Kidney tubule cell (primary cell): Measurements from ENCODE around the gene FAM149A.

Source experiments
- DNase-seq: peaks from one replicate; pipeline ENCODE4 v3.0.0-alpha.2; 2018; ENCODE audit warnings: low spot score

Gene FAM149A

DNA sequence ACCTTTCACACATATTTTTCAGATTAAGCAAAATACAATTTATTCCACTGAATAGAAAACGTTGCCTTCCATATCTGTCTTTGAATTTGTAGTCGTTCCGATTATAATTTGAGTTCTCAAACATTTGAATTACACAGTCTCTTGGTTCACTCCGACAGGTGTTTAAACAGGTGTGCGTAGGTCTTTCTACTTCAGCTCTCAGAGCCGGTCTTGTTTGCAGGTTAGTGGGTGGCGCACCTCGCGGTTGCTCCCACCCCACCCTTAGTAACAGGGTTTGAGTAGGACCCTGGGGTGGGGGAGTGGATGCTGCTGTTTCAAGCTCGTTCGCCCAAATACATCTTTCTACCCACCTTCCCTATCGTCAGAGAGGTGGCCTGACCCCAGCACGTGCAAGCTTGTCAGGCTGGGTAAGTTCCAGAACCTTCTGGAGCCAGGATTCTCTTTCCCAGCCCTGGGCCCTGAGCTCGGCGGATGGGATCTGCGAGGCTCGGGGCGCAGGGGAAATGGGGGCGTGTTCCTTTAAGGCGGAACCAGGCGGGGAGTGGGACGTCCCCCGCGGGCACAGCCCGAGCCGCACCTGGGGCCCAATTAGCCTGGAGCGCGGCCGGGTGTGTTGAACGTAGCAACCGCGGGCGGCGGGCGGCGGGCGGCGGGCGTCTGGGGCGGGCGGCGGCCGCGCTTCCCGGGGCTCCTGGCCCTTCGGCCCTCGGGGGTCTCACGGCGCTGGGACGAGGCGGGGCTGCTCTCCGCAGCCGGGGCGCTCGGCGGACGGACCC is at the start of gene FAM149A:
FAM149A (plus strand) TSS at position 591 of the 776 bp plus-strand sequence.
- DNase-seq: peak; percentile 78

DNA sequence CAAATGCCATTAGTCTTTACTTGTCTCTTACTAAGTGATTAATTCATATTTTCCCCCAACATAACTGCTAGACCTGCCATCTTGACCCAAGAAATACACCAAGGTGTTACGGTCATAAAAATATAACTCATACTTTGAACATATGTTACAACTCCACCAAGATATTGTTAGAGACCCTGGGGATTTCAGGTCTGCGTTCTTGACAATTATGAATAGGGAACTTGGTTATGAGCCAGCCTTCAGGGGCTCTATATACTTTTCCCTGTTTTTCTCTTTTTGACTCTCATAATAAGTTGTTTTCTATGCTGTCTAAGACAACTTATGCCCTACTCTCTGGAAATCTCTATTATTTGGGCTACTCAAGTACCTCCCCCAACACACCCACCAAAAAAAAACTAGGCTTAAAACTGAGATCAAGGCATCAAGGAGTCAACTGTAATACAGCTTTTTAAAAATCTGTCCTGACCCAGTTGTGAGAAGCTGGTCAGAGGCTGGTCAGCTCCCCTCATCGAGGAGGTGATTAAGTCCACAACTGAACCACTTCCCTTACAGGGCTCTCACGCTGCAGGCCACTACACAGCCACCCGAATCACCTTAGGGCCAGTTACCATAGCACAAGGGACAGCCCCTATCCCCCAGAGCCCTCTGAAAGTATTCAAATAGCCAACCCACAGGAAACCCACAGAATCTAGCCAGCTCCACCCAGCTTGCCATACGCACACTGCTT is 46.1 kb upstream of the FAM149A start:
- DNase-seq: no peak

DNA sequence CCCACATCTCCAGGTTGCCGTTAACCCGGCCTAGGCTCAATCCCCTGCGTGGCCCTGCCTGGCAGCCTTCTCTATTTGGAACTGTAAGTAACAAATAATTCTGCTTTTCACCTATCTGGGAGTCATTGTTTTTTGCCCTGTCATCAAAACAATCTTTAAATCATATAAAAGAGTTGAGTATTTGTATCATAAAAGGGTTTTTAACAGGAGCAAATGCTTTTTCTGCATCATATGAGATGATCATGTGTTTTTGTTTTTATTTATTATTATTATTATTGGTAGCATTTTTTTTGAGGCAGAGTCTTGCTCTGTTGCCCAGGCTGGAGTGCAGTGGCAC is 45.6 kb upstream of the FAM149A start:
- no peak for DNase-seq

DNA sequence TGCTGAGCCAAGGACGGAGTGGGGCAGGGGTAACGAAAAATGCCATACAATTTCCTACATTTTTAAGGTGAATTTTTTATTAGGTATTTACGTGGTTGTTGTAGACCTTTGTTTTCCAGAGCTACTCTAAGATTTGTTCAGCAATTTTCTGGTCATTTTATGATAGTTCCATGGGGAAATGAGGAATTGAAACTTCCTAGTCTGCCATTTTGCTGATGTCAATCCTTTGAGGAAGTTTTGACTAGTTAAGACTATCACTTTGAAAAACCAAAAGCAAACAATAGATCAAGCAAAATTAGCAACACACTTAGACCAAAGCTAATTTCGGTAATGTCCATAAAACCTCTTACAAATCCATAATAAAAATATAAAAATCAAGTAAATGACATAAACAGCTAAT is 42.6 kb upstream of the FAM149A start:
- no peak for DNase-seq

DNA sequence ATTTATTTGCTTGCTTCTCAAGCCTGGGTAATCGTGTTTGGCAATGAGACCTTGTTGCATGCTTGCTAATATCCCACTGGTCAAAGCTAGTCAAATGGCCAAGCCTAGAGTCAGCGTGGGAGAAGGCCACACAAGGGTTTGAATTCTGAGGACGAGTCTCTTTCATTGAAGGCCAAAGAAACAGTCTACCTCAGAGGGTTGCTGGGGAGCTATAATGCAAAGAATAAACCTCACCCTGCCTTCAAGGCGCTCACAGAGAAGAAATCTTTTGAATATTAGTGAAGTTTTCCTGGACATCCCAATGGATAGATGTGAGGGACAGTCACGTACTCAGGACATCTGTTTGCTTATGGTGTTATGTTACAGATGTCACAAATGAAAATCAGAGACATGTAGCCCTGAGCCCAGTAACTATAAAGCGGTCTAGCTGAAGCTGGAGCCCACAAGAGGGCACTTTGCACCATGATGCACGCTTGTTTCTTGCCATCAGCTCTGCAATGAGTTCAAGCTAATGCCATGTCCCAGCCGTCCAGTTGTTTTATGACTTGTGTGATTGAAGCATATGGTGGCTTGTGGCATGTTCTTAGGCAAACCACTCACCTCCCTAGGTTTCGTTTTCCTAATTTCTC is 36.6 kb upstream of the FAM149A start:
- DNase-seq: peak; percentile 78

DNA sequence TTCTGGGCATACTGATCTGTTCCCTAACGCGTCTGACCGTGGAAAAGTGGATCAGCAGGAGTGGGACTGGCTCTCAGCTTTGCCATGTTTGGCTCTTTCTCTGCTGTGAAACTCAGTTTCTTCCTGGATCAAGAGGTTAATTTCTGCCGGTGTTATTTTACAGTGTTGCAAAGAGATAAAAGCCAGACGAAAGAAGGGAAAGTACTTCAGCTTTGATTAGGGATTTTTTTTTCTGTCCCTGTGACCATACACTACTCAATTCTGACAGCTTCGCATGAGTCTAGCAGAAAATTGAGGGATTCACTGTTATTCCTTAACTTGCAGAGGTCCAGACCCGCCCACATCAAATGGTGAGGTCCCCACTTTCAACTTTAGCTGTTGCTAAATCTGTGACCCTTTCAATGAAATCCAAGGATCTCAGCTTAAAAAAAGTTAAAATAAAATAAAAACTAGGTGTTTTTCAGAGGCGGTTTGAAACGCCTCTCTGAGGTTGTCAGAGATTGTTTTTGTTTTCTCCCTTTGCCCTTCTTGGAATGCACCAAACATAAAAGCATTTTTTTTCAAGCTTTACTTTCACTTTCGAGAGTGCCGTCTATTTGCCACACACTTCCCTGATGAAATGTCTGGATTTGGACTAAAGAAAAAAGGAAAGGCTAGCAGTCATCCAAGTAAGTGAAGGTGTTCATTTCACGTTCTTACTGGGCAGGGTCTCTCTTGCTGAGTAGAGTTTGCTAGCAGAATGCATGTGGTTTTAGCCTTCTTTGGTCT is 35.7 kb upstream of the FAM149A start, which contains the start of gene TLR3:
TLR3 (plus strand) TSS at position 576 of the 768 bp plus-strand sequence. CDS start 7,464 bp downstream, outside the sequence.
- DNase-seq: peak; percentile 58

DNA sequence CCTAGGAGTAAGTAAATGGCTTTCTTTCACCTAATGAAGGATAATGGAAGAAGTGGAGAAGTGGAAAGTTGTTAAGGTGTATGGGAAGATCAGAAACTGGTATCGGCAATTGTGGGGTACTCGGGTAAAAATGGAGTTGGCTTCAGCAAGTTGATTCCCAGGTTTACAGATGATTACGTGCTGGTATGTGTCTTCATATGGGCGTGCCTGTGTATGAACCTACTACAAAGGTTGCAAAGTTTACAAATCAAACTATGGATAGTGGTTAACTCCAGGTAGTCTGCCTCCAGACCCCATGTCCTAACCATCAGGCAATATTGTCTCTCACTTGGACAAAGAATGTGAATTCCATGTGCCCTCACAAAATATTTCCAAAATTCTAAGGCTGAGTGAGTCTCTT is 34.8 kb upstream of the FAM149A start:
- no peak for DNase-seq

DNA sequence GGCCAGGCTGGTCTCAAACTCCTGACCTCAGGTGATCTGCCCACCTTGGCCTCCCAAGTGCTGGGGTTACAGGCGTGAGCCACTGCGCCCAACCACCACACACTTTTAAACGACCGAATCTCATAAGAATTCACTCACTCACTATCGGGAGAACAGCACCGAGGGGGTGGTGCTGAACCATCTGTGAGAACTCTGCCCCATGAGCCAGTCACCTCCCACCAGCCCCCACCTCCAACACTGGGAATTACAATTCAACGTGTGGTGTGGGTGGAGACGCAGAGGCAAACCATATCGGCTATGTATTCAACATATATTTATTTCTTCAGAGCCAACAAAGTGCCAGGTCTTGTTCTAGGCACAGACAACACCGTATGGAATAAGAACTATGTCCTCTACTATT is 32.0 kb upstream of the FAM149A start:
- DNase-seq: no peak

DNA sequence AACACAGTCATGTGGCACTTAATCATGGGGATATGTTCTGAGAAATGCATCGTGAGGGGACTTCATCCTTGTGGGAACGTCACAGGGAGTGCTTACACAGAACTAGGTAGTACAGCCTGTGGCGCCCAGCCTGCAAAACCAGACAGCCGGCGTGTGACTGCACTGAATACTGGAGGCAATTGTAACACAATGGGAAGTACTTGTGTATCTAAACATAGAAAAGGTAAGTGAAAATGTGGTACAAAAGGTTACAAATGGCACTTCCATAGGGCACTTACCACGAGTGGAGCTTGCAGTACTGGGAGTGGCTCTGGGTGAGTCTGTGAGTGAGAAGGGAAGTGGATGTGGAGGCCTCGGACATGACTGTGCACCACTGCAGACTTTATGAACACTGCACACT is 30.3 kb upstream of the FAM149A start:
- no peak for DNase-seq

DNA sequence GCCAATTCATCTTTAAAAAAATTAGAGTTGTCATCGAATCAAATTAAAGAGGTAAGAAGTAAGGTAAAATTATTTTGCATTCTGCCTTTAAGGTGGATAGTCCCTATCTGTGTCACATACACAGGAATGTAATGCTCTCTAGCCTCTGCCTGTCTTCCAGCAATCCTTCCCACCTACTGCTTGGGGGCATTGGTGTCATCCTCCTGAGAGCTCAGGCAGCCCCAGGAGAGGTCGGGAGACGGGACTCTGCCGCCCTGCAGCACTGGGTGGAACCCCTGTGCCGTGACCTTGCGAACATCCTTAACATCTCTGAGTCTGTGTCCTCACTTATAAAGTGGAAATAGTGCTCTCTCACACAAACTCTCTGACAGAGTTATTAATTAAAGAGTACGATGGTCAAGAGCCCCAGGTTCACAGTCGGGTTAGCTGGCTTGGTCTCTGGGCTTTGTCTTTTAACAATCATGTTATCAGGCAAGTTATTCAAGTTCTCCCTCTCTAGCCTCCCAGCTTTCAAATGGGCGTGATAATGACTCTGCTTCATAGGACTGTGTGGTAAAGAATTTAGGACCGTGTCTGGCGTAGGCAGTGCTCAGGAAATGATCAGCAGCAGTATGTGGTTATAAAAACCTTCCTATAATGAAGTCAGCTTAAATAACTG is 25.4 kb upstream of the FAM149A start:
- DNase-seq: peak; percentile 53

DNA sequence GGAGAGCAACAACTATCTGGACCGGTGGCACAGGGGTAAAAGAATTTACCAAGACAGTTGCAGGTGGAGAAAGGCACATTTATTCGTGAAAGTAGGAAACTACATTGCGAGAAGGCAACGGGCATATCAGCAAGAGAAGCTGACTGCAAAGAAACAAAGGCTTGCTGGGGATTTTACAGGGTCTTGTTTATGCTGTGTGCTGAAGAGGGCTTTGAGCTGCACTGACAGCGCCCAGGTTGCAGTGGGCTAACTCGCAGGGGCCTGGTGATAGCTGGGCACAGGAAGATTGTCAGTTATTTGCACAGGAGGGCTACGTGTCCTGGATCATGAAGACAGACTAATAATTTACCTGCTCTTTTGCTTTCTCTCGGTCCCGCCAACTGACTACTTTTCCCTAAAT is 24.8 kb upstream of the FAM149A start:
- DNase-seq: peak; percentile 27

DNA sequence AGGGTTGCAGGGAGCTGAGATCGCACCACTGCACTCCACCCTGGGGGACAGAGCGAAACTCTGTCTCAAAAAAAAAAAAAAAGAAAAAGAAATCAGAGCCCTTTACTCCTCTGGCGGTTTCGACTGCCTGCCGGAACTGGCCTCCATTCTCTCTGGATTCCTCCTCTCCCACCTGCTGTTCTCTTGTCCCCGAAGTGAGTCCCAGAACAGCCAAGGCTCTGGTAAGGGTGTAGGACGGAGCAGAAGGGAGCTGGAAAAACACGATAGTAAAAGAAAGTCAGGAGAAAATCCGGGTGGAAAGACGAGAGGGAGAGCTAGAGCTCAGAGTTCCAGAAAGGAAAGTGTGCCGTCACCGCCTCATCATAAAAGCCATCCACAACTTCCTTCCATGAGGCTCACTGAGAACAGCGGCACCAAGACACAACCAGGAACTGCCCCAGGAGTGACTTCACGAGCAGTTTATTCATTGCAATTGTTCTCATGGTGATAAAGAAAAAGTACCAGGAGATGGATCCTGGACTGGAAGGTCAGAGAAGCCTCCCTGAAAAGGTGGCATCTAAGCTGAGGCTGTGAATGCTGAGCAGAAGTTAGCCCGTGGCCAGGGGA is 23.2 kb upstream of the FAM149A start:
- DNase-seq: peak; percentile 5

DNA sequence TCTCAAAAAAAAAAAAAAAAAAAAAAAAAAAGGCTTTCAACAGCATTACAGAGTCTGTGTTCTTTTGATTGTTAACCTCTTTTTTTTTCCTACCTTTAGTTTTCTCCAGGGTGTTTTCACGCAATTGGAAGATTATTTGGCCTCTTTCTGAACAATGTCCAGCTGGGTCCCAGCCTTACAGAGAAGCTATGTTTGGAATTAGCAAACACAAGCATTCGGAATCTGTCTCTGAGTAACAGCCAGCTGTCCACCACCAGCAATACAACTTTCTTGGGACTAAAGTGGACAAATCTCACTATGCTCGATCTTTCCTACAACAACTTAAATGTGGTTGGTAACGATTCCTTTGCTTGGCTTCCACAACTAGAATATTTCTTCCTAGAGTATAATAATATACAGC is 22.3 kb upstream of the FAM149A start:
- no peak for DNase-seq

DNA sequence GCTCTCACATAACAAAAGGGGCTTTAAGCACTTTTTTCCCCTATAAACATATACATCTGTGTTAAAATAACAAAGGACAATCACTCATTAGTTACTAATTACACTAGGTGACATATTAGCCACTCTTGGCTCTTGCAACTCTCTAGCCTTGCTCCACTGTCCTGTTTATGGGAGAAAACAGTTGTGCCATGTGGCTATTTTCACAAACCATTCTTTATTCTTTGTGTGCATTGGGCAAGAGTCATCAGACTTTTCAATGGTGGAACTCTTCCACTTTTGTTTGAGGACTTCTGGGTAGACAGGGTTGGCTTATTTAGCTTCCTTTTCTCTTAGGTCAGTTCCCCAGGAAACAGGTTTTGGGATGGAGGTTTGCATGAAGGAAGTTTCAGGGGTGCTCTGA is 16.0 kb upstream of the FAM149A start:
- DNase-seq: no peak

DNA sequence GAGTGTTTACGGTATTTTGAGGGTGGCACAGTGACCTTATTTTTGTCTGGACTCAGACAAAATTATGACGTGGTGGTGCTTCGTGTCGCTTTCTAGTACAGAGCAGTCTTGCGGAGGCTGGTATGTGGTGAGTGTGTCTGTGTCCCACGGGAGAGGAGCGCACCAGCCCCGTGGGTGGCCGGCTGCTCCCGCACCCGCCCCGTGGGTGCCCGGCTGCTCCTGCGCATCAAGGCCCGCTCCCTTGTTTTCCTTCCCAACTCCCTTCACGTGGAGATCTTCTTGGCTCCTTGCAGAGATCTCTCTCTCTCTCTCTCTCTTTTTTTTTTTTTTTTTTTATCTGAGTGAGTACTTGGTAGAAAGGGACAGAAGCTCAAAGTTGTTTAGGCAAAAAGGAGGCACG is 12.2 kb upstream of the FAM149A start:
- no peak for DNase-seq

DNA sequence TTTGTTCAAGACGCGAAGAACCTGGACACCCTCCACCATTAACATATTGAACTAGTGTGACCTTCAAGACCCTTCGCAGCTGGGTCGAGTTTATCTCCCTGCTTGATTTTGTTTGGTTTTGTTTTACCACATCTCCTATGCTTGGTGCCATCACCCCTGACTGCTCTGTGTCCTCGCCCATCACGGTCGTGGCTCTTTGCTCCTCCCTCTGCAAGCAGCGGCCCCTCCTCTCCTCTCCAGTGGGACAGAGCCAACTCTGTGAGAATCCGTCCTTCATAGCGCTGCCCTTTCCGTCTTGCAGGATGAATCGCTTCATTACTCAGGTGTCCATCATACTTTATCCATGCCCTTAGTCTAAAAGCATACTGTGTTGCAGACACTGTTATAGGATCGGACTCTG is 9.1 kb upstream of the FAM149A start:
- DNase-seq: no peak

DNA sequence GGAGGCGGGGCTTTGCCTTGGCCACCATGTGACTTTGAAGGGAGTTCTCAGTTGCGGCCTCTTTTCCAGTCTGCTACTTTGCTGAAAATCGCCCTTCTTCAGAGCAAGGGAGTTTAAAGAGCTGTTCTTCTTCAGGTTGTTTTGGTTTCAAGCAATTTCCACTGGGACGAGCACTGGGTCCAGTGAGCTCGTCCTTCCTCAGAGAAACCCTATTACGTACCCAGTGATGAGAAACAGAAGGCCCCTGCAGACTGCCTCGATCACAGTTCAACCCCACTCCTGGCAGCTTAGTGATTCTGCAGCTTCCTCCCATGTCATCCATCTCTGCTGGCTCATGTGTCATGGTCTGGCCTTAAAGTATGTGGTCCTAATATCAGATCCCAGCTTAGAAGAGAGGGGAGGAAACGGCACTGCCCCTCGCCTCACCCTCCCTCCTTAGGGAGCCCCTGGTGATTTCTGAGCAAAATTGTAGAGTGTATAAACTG is 7.8 kb upstream of the FAM149A start:
- no peak for DNase-seq

DNA sequence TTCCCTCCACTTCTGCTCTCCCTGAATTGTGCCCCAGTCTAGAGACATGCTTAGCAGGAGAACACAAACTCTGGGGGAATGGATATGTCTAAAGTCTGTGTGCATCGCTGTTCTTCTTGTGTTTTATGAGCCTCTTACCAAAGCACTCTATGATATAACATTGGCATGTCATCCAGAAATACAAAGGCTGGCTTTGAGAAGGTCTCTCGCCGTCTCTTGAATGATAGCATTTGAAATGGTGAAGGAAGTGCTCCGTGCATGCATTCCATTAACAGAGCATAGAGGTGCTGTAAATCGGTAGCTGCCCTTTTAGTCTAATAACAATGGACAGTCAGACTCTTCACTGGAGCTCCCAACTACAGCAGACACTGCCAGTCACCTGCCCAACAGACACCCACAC is 7.1 kb upstream of the FAM149A start:
- DNase-seq: no peak

DNA sequence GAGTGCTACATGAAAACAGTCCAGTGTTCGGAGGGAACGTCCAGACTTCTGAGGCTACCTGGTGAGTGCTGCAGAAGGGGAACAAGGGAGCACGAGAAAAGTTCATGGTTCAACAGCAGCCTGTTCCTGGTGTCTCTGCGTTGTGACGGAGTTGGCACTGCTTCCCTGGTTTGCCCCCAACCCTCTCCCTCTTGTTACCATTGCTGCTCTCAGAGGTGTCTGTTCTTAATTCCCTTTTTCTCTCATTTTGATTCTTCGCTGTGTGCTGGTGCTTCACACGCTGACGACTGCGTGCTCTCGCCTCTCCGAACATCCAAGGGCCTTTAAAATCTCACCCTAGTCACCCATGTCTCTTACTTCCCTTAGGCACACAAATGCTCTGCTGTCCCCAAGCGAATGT is 1.6 kb upstream of the FAM149A start:
- no peak for DNase-seq

DNA sequence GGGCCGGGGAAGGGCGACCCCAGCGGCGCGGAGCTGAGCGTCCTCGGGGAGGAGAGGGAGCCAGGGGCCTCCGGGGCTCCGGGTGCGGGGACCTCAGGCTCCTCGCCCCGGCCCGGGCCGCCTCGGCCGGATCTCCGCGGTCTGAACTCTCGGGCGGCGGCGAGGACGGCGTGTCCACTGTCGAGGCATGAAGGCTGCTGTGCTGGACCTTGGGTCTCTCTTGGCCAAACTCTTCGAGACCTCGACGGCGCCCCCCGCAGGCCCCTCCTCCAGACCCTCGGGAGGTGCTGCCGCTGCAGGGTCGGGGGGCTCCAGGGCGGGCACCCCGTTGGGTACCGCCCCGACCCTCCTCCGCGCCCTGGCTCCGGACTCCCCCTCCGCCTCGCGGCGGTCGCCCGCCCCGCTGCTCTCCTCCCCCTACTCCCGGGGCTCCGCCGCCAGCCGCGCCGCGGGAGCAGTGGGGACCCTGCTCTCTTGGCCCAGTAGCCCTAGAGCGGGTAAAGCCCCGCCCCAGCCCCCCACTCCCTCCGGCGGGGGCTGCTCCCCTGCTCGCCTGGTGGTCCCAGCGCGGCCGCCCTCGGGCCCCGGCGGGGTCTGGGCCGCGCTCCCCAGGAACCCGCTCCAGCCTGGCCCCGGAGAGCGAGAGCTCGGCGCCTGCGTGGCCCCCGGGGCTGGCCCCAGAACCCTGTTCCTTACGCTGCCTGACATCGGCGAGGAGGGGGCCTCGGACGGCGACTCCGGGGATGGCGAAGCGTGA is 564 bp downstream of the FAM149A start:
- DNase-seq: peak; percentile 37
